DMS 273 (cell line): Measurements from ENCODE around the gene UHMK1.
A peak's percentile ranks its signal among the peaks of the same experiment; 100 is the strongest.
"Not testable (repeated sequence)": the region's sequence is repeated elsewhere in the genome, so short reads cannot be mapped to it uniquely, and the experiment has no call there.

Experiments used
- DNase-seq: peaks from one replicate; lab custom pipeline; 2025; ENCODE audit not compliant: unreplicated experiment; lab: John Stamatoyannopoulos, UW

UHMK1 gene, protein sequence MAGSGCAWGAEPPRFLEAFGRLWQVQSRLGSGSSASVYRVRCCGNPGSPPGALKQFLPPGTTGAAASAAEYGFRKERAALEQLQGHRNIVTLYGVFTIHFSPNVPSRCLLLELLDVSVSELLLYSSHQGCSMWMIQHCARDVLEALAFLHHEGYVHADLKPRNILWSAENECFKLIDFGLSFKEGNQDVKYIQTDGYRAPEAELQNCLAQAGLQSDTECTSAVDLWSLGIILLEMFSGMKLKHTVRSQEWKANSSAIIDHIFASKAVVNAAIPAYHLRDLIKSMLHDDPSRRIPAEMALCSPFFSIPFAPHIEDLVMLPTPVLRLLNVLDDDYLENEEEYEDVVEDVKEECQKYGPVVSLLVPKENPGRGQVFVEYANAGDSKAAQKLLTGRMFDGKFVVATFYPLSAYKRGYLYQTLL

DNA sequence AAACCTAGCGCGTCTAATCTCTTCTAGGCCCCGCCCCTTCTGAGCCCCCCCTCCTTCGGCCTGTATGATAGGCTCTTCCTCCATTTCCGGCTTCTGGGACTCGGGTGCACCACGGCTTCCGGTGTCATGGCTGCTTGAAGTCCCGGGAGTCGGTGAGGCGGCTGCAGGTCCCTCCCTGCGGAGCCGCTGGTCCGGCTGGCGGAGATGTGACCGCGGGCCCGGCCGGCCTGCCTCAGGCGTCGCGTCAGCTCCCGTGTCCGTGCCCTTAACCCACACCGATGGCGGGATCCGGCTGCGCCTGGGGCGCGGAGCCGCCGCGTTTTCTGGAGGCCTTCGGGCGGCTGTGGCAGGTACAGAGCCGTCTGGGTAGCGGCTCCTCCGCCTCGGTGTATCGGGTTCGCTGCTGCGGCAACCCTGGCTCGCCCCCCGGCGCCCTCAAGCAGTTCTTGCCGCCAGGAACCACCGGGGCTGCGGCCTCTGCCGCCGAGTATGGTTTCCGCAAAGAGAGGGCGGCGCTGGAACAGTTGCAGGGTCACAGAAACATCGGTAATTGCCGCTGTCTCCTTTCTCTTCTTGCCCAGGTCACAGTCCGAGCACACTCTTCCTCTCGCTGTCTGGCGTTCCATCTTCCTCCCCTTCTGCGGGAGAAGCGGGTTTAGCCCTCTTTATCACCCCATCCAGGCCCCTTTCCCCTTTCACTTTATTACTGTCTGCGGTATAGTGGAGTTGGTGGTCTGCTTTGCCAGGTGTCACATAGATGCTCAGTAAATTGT lies at the start of gene UHMK1:
Gene UHMK1 (plus strand): TSS at position 96 of the 773 bp plus-strand sequence. CDS start 183 bp downstream, at position 279.
- DNase-seq: peak; percentile 97

DNA sequence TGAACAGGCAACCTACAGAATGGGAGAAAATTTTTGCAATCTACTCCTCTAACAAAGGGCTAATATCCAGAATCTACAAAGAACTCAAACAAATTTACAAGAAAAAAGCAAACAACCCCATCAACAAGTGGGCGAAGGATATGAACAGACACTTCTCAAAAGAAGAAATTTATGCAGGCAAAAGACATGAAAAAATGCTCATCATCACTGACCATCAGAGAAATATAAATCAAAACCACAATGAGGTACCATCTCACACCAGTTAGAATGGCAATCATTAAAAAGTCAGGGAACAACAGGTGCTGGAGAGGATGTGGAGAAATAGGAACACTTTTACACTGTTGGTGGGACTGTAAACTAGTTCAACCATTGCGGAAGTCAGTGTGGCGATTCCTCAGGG lies 43.3 kb upstream of the UHMK1 start:
- DNase-seq: not testable (repeated sequence)

DNA sequence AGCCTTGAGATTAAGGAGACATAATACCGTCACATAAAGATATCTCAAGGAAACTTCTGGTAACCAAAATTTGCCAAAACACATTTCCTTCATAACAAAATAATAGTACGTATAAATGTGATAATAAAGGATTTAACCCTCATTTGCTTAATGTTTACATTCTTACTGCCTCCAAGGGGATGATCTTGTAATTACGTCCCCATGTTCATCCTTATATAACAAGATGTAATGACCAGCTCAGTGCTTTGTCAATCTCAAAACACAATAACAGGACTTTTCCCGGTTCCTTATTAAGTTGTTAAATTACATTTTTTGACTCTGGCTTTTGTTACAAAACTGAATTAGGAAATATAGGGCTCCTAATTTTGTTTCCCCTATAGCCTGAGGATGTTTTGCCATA lies 41.3 kb upstream of the UHMK1 start:
- peak; percentile 7 for DNase-seq

DNA sequence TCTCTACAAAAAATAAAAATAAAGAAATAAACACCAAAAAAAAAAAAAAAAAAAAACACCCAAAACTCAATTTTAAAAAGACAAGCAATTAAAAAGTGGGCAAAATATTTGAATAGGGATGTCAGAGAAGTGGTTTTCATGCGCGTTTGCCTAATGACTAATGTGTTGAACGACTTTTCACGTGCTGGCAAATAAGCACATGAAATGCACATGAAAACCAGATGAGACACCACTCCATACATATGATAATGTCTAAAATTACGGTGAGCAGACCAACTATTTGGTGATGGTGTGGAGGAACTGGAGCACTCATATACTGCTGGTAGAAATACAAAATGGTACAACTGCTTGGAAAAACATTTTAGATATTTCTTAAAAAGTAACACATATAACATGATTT lies 39.4 kb upstream of the UHMK1 start:
- no peak for DNase-seq

DNA sequence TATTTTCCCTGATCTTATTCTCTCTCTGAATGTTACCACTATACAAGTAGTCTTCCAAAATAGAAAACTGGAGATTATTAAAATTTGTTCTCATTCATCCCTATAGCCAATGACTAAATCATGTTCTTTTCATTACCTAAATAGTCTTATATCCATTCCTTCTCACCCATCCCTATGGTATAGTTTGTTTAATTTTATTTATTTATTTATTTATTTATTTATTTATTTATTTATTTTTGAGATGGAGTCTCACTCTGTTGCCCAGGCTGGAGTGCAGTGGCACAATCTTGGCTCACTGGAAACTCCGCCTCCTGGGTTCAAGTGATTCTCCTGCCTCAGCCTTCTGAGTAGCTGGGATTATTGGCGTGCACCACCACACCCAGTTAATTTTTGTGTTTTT lies 35.2 kb upstream of the UHMK1 start:
- not testable (repeated sequence) for DNase-seq

DNA sequence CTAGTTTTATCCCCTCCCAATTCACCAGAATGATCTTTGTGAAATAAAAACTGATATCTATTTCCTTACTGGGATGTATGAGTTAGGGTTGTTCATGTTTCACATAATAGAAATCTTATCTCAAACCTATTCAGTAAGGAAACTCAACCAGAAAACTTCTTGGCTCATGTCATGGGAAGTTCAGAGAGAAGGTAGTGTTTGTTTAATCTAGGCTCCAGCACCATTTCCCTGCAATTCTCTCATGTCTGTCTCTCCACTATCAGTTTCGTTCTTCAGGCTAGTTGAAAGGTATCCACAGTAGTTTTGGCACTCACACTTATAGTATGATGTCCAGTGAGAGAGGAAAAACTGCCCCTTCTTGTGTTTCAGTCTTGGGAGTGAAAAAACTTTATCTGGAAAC lies 34.6 kb upstream of the UHMK1 start:
- DNase-seq: no peak

DNA sequence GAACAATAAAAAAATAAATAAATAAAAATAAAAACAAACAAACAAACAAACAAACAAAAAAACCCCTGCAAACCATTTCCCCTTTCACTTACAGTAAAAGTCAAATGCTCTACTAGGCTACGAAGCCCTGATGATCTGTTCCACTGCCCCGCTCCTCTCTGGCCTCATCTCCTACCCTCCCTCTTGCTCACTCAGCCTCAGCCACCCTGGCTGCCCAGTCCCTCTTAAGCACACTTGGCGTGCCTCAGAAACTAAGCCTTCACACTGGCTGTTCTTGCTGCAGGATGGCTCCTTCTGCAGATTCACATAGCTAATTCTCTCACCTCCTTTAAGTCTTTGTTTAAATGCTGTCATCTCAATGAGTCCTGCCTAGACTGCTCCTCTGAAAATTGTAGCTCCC lies 30.8 kb upstream of the UHMK1 start:
- no peak for DNase-seq

DNA sequence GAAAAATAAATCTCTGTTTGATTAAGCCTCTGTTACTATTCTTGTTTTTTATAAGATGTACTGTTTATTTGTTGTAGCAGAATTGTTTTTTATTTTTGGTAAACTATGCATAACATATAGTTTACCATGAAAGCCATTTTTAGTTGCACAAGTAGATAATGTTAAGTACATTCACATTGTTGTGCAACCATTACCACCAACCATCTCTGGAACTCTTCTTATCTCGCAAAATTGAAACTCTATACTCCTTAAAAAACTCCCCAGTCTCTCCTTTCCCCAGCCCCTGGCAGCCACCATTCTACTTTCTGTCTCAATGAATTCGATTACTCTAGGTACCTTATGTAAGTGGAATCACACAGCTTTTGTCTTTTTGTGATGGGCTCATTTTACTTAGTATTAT lies 27.4 kb upstream of the UHMK1 start:
- DNase-seq: no peak

DNA sequence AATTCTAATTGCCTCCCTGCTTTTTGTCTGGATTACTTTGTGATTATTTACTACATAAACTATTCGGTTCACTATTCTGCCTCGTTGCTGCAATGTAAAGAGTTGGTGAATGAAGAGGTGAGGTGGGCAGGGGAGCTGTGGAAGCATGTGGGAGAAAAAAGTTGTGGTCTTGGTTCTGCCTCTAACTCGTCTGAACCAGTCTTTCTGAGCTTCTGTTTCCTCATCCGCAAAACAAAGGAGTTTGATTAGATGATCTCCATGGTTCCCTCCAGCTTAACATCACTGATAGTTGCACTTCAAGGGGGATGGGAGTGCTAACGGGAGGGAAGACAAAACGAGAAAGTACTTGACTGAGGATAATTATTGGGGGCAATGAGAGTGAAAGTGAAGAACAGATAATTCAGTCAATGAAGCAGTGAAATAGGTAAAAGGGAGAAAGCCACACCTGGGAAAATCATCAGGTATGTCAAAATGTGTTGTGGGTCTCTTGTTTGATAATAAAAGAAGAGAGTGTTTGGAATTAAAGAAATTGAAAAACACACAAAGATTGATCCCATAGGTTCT lies 26.2 kb upstream of the UHMK1 start:
- no peak for DNase-seq

DNA sequence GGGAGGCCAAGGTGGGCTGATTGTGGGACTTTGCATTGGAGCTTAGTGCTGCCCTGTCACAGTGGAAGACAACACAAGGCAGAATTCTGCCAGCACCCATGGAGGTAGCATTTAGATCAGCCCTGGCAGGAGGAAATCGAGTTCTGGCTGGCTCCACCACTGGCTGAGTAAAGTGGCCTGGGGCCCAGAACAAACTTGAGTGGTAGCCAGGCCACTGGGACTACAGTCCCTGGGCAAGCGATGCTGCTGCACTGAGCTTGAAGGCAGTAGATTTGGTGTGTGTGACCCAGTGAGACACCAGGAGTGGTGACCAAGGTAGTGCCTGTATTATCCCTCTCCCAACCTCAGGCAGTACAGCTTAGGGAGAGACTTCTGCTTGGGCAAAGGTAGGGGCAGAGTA lies 22.5 kb upstream of the UHMK1 start:
- DNase-seq: no peak

DNA sequence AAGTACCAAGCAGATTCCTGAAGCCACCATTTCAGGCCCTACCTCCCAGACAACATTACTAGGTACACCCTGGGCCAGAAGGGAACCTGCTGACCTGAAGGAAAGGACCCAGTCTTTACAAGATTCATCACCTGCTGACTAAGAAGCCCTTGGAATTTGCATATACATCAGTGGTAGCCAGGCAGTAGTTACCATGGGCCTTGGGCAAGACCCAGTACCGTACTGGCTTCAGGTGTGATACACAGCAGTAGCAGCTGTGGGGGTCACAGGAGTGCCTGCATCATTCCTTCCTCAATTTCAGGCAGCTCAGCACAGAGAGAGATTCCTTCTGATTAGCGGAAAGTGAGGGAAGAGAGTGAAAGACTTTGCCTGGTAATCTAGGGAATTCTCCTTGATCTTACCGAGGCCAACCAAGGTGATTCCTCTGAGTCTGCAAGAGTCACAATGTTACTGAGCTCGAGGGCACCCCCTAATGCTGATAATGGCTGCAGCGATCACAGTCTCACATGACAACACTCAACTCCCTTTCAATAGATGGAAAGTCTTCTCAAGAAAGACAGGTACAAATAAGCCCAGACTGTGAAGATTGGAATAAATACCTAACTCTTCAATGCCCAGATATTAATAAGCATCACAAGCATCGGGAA lies 22.0 kb upstream of the UHMK1 start:
- DNase-seq: no peak

DNA sequence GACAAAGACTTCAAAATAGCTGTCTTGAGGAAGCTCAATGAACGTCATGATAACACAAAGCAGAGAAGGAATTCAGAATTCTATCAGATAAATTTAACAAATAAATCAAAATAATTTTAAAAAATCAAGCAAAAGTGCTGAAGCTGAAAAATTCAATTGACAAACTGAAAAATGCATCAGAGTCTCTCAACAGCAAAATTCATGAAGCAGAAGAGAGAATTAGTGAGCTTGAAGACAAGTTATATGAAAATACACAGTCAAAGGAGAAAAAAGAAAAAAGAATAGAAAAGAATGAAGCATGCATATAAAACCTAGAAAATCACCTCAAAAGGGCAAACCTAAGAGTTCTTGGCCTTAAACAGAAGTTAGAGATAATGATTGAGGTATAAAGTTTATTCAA lies 21.0 kb upstream of the UHMK1 start:
- no peak for DNase-seq

DNA sequence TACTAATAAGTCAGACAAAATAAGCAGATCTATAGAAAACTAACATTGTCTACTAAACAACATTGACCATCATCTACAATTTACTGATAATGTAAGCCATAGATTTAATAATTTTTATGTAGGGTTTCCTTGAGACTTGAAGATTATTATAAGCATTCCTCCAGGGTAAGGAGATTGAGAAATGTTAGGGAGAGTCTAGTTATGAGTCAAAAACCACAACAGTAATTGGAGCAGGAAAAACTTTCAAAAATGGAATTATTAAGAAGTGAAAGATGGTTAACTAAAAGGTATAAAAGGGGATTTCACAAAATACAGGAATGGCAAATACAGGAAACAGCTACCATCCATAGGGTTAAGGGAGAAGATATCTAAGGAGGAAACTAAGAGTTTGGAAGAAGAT lies 12.4 kb upstream of the UHMK1 start:
- no peak for DNase-seq

DNA sequence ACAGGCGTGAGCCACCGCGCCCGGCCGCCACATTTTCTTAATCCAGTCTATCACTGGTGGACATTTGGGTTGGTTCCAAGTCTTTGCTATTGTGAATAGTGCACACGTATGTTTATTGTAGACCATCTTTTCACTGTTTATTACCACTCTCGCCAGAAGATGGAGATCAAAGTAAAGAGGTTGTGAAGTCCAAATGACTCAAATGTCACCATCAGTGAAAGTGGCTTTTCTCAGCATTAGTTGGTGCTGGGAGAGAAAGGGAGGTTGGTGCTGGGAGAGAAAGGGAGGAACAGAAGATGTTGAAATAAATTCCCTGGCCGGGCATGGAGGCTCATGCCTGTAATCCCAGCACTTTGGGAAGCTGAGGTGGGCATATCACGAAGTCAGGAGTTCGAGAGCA lies 10.4 kb upstream of the UHMK1 start:
- no peak for DNase-seq

DNA sequence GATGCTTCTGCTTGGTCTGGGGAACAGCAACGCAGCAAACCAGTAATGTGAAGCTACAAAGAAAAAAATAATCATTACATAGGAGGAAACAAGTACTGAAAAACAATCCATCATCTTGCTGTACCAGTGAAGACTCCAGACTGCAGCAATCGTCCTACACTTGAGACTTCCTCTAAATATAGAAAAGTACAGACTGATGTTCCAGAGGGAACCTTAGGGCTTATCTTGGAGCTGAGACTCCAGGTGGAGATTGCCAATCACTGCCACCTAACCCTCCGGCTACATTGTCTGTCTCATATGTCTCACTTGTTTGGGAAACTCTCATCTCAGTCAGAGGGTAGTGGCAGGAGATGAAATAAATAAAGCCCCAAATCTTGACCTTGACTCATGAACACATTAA lies 9.4 kb upstream of the UHMK1 start:
- no peak for DNase-seq

DNA sequence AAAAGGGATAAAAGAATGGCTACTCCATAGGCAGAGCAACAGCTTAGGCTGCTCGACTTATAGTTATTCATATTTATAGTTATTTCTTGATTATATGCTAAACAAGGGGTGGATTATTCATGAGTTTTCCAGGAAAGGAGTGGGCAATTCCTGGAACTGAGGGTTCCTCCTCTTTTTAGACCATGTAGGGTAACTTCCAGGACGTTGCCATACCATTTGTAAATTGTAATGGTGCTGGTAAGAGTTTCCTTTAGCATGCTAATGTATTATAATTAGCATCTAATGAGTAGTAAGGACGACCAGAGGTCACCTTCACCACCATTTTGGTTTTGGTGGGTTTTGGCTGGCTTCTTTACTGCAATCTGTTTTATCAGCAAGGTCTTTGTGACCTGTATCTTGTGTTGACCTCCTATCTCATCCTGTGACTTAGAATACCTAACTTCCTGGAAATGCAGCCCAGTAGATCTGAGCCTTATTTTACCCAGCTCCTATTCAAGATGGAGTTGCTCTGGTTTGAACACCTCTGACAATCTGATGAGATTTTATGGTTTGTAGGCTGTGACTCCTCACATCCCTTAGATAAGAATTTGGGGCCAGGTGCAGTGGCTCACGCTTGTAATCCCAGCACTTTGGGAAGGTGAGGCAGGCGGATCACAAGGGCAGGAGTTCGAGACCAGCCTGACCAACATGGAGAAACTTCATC lies 1.9 kb upstream of the UHMK1 start:
- not testable (repeated sequence) for DNase-seq

DNA sequence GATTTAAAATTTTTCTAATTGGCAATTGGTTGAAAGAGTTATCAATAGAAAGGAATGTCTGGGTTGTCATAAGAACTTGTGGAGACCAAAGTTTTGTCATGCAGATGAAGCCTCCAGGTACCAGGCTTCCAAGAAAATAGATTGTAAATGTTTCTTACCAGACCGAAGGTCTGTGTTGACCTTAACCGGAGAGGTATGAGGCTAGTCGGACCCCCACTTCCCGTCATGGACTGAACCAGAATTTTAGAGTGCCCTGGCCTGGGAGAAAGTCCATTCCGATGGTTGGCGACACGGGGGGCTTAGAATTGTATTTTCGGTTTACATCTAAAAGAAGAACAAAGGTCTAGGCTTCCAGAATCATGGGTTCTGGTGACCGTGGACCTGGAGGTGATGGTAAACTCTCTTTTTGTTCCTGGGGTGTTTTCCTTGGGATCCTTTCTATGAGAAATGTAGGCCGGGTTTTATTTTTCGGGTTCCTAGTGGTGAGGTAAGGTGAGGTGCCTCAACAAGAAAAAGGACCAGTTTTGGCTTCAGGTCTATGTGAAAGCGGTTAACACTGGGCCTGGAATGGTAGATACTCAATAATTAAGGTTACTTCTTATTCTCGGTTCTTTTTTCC lies 405 bp upstream of the UHMK1 start:
- no peak for DNase-seq

DNA sequence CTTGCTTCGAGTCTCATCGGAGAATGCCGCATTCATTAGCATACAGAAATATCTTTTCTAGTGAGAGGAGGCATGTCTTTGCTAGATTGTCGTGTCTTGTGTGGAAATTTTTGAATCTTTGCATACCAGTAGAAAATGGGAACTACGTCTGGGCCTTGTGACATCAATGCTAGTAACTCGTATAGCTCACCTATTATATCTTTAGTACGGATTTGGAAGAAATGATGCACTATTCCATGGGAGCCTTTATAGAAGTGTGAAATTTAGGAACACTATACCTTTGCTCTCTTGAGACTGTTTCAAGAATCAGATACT lies 835 bp downstream of the UHMK1 start:
- no peak for DNase-seq

DNA sequence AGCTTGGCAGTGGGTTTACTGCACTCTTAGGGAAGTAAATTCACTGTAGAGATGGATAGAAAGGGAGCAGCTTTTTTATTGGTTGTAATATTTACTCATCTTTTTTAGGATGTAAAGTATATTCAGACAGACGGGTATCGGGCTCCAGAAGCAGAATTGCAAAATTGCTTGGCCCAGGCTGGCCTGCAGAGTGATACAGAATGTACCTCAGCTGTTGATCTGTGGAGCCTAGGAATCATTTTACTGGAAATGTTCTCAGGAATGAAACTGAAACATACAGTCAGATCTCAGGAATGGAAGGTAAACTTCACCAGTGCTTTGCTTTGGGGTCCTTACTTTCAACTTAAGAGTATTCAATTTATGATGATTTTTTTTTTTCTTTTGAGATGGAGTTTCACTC lies 3.2 kb downstream of the UHMK1 start:
- DNase-seq: no peak

DNA sequence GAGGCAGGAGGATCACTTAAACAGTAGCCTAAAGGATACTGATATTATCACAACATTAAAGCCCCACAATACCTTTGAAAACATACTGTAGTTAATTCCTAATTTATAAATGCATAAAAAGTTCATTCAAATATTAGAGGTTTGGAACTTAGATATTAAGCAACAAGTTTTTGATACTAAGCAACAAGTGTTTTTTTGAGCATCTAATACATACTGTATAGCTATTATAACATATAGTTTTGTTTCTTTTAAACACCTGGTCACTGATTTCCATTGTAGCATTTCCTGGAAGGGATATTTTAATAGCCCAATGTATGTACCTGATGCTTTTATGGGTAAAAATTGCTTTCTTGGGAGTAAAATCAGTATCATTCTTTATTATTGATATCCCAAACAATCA lies 4.5 kb downstream of the UHMK1 start:
- no peak for DNase-seq

DNA sequence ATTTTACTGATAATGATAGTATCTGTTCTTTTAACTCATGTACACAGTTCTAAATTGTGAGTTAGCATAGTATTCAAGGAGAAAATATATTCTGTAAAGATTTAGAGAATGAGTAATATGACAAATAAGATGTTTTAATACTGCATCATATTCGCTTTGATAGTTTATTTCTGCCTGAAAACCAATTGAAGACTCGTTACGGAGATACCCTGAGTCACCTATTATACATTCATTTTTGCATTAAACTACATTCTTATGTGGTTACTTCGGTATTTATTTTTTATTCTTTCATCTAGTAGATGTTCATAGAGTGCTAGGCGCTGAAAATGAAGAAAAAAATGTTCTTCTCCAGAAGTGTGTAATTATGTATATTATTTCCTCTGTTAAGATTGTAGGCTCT lies 5.3 kb downstream of the UHMK1 start:
- no peak for DNase-seq
